ENCODE results near the gene ZNF419.
"Not testable (repeated sequence)": the region's sequence is repeated elsewhere in the genome, so short reads cannot be mapped to it uniquely, and the experiment has no call there.

ZNF419 gene

DNA sequence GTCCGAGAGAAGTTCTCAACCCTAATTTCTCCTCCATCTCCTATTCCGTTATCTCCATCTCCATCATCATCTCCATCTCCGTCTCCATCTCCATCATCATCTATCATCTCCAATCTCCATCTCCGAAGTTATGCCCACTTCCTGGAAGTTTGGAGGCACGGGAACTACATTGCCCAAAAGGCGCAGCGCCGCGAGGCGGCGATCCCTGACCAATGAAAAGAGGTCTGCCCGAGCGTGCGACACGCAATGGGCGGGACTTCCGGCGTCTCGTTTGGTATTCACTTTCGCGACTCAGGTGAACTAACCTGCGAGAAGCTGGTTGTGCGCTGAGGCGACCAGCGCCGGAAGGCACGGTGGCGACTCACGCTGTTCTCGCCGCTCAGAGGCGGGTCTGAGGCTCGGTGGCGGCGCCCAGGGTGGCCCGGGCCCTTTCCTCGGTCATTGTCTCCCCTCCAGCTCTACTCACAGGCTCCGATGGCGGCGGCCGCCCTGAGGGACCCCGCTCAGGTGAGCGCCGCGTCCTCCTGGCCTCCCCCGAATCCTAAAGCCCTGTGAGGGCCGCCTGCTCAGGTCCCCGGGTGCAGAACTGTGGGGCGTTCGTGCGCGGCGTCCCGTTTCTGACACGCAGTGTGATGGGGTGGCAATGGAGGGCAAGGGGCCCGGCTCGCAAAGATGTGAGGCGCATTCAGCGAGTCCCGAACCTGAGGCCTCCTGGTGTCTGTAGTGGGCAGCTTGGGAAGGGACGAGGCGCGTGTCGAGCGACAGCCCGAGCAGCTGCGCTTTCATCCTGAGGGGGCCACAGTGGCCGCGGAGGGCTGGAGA lies at the start of gene ZNF419:
Gene ZNF419 (plus strand): TSS at position 274 of the 822 bp plus-strand sequence. CDS start 201 bp downstream, at position 475.
- DNase-seq (ENCODE audit: low read depth, low spot score), result peak; percentile 93

DNA sequence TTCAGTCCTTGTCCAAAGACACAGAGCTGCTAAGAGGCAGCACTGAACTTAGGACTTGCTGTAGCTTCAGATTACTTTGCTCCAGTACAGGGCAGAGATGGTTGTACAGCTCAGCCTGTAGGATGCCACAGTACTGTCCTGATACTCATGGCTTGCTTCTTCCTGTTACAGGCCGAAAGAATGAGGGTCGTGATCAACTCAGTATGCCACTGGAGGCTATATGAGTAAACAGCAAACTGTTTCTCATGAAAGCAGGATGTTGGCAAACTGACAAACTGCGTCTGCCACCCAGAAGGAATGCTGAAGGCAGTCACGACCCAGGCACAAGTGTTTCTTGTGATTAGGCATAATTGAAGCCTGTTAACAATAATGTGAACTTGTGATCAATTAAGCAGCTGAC lies 49.6 kb upstream of the ZNF419 start:
- DNase-seq (ENCODE audit: low read depth, low spot score), result no peak

DNA sequence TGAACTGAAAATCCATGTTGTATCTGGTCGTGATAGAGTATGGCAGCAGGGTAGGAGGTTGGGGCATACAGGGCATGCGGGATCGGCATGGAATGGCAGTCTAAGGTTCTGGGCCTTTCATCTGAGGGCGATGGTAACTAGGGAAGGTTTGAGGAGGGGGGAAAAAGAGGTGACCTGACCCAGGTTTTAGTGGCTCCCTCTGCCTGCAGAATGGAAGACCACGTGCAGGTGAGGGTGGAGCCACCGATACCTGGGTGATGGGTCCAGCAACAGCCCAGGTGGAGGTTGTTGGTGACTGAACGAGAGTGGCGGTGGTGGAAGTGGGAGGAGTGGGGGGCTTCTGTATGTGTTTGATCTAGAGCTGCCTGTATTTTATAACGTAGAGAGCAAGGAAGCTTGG lies 48.6 kb upstream of the ZNF419 start:
- DNase-seq (ENCODE audit: low read depth, low spot score), result no peak

DNA sequence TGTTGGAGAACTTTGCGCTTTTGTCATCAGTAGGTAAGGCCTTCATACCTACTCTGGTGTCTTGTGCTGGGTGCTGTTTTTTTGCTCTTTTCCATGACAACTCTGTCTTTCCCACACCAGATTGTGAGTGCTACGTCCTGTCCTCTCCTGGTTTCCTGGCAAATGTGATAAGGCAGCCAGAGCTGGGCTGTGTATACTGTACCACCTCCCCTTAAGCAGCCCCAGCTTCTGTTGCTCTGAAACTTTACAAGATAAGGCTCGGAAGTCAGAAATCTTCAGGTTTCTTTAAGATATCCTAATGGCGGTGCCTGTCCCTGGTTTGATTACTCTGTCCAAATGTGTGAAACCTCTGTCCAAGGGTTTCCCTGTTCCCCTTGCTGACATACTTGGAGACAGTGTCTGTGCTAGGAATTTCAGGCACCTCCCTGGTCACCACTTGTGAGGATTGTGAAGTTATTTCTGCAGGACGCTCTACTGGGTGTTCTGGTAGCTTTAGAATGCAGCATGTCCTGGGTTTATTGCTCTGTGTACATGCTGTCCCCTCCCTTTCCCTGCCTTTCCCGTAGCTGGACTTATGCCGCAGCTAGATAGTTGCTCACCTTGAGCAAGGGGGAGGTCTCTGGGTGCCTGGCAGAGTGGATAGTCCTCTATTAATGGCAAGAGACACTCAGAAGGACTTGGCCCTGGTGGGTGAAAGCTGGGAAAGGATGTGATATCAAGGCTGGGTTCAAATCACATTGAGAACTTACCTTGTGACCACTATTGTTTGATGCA lies 45.4 kb upstream of the ZNF419 start:
- DNase-seq (ENCODE audit: low read depth, low spot score), result no peak

DNA sequence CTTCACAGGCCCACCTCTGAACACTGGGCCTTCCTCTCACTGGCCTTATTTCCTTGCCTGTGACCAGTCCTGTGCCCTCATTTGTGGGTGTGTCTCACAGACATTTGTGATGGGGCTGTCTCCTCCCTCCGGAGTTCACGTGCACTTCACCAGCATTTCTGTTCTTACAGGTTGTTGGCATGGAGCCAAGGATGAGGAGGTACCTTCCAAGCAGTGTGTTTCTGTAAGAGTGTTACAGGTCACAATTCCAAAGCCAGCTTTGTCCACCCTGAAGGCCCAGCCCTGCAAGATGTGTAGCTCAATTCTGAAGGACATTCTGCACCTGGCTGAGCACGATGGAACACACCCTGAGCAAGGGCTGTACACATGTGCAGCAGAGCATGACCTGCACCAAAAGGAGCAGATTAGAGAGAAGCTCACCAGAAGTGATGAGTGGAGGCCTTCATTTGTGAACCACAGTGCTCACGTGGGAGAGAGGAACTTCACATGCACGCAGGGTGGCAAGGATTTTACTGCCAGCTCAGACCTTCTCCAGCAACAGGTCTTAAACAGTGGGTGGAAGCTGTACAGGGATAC lies 44.3 kb upstream of the ZNF419 start:
- DNase-seq (ENCODE audit: low read depth, low spot score), result no peak

DNA sequence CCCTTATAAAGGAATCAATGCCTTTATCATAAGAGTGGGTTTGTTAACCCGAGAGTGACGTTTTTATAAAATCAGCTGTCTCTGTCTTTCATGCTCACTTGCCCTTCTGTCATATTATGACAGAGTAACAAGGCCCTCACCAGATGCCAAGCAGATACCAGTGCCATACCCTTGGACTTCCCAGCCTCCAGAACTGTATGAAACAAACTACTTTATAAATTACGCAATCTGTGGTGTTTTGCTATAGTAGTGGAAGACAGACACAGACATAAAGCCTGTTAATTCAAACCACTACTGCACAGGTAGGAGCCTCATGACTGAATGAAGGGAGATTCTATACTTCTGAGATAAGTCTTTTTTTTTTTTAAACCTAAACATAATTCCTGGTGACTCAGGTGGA lies 35.2 kb upstream of the ZNF419 start:
- no peak for DNase-seq (ENCODE audit: low read depth, low spot score)

DNA sequence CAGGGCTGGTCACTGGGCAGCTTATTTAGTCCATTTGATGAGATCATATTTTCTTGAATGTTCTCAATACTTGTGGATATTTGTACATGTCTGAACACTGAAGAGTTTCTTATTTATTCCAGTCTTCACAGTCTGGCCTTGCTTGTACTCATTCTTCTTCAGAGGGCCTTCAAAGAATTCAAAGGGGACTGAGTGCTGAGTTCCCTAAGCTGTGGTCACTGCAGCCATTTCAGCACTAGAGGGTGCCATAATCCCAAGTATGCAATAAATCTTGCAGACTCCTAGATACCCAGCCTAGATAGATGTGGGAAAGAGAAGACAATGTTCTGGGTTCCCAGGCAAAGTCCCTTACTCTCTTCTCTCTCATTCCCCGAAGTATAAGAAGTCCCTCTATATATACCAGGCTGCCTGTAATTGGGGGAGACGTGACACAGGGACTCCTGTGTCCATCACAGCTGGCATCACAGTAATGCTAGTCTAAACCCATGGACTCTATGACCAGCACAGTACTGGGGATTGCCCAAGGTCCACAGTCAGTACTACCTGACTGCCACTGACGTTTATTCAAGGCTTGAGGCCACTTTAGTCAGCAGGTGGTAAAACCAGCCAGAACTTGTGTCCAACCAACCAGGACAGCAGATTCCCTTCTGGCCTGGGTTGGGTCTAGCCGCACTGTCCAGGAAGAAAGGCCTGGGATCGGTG lies 21.7 kb upstream of the ZNF419 start:
- DNase-seq (ENCODE audit: low read depth, low spot score), result no peak

DNA sequence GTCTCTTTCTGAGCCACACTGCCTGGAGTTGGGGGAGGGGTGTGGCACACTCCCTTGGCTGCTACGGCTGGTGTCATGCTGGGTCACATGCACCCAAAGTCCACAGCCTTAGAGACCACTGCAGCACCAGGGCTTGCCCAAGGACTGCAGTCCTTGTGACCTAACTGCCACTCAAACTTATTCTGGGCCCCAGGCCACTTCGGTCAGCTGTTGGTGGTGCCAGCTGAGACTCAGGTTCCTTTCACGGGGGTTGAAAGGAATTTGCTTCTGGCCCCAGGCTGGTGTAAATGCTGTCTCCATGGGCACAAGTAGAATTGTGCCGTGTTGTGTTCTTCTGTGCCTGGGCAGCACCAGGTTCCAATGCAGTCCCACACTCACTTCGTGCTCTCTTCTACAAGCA lies 21.1 kb upstream of the ZNF419 start:
- DNase-seq (ENCODE audit: low read depth, low spot score), result no peak

DNA sequence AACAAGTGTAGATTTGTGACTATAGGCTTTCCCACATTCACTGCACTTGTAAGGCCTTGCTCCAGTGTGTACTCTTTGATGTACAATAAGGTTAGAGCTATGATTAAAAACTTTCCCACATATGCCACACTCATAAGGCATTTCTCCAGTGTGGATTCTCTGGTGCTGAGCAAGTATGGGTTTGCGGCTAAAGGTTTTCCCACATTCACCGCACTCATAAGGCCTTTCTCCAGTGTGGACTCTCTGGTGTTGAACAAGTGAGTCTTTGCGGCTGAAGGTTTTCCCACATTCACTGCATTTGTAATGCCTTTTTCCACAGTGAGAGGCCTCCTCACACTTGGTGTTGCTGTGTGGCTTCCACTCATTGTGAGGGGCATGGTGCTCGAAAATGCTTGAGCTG lies 13.9 kb upstream of the ZNF419 start:
- no peak for DNase-seq (ENCODE audit: low read depth, low spot score)

DNA sequence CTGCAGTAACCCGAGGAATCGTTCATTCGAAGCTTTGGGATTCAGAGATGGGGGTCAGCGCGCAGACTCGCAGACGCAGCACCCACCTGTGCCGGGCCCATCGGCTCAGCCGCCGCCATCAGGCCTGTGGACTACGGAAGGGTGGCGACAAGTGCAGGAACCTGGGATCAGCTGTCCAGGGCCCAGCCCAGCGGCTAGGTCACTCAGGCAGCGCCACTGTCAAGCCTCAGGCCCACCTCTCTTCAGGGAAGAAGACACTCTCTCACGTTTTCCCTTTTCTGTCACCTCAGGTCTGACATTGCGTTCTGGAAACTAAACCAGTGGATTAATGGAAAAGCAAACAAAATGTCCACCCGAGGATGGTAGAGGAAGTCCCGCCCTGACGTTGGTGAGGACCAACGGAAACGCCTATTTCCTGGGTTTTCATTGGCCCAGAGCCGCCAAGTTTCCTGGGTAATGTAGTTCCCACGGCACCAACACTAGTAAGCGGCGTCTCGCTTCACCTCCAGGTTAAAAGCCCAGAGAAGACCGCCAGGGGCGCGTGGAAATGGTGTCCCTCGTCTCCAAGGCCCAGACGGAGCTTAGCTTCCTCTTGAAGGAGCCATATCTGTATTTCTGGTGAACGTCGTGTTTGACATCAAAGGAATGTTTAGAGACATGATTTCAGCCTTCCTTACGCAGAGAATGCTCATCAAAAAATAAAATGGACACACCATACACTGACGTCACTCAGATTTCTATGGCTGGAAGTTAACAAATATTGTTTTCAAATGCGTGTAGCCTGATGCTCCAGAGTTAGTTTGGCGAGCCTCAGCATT lies 10.2 kb upstream of the ZNF419 start, which contains the start of gene ZNF772:
Gene ZNF772 (minus strand): TSS at position 376 of the 818 bp plus-strand sequence. CDS start 257 bp downstream, at position 119.
- DNase-seq (ENCODE audit: low read depth, low spot score), result peak; percentile 89

DNA sequence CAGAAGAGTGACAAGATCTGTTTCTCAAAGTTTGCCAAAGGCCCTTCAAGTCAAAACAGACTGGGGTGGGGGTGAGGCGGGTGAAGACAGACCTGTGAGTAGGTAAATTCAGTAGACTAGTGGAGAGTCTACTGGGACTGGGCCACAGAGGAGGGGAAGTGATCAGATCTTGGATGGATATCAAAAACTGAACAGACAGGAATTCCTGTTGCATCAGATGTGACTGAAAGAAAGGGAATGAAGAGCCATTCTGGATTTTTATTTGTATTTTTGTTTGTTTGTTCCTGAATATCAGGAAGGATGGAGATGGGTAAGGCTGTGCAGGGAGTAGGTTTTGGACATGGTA lies 722 bp downstream of the ZNF419 start:
- not testable (repeated sequence) for DNase-seq (ENCODE audit: low read depth, low spot score)

DNA sequence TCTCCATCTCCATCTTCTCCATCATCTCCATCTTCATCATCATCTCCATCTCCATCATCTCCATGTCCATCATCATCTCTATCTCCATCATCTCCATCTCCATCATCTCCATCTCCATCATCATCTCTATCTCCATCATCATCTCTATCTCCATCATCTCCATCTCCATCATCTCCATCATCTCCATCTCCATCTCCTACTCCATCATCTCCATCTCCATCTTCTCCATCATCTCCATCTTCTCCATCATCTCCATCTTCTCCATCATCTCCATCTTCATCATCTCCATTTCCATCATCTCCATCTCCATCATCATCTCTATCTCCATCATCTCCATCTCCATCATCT lies 11.8 kb downstream of the ZNF419 start:
- not testable (repeated sequence) for DNase-seq (ENCODE audit: low read depth, low spot score)

DNA sequence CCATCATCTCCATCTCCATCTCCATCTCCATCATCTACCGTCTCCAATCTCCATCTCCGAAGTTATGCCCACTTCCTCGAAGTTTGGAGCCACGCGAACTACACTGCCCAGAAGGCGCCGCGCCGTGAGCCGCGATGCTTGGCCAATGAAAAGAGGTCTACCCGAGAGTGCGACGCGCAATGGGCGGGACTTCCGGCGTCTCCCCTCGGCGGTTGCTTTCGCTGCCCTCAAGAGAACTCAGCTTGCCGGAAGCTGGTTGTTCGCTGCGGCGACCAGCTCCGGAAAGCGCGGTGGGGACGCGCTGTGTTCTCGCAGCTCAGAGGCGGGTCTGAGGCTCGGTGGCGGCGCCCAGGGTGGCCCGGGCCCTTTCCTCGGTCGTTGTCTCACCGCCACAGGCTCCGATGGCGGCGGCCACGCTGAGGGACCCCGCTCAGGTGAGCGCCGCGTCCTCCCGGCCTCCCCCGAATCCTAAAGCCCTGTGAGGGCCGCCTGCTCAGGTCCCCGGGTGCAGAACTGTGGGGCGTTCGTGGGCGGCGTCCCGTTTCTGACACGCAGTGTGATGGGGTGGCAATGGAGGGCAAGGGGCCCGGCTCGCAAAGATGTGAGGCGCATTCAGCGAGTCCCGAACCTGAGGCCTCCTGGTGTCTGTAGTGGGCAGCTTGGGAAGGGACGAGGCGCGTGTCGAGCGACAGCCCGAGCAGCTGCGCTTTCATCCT lies 12.3 kb downstream of the ZNF419 start, which contains the start of gene ZNF773:
Gene ZNF773 (plus strand): TSS at position 259 of the 716 bp plus-strand sequence. CDS start 143 bp downstream, at position 402.
- DNase-seq (ENCODE audit: low read depth, low spot score), result peak; percentile 92

DNA sequence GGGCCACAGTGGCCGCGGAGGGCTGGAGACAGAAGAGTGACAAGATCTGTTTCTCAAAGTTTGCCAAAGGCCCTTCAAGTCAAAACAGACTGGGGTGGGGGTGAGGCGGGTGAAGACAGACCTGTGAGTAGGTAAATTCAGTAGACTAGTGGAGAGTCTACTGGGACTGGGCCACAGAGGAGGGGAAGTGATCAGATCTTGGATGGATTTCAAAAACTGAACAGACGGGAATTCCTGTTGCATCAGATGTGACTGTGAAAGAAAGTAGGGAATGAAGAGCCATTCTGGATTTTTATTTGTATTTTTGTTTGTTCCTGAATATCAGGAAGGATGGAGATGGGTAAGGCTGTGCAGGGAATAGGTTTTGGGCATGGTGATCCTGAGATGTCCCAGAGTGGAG lies 12.8 kb downstream of the ZNF419 start:
- DNase-seq (ENCODE audit: low read depth, low spot score), result not testable (repeated sequence)

DNA sequence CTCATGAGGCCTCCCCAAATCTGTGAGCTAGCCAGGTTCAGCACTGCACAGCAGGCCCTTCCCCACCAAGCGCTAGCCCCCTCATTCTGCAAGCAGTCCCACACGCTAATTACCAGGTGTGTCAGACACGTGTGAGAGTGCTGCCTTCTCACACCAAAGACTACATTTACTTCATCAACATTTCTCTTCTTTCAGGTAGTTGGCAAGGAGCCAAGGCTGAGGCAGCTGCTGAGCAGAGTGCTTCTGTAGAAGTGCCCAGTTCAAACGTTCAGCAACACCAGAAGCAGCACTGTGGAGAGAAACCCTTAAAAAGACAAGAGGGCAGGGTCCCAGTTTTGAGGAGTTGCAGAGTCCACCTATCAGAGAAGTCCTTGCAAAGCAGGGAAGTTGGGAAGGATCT lies 18.6 kb downstream of the ZNF419 start:
- DNase-seq (ENCODE audit: low read depth, low spot score), result no peak

DNA sequence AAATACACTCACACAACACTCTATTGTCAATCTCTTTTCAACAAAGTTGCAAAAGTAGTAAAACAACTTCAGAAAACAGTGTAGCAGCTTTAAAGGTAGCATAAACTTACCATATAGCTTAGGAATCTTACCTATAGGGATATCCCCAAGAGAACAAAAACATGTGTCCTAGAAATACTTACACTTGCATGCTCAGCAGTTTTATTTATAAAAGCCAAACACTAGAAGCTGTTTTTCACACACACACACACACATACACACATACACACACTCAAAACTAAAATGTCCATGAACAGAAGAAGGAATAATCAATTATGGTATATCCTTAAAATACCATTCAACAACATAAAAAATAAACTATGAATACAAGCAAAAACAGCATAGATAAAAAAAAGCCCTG lies 23.9 kb downstream of the ZNF419 start:
- no peak for DNase-seq (ENCODE audit: low read depth, low spot score)

DNA sequence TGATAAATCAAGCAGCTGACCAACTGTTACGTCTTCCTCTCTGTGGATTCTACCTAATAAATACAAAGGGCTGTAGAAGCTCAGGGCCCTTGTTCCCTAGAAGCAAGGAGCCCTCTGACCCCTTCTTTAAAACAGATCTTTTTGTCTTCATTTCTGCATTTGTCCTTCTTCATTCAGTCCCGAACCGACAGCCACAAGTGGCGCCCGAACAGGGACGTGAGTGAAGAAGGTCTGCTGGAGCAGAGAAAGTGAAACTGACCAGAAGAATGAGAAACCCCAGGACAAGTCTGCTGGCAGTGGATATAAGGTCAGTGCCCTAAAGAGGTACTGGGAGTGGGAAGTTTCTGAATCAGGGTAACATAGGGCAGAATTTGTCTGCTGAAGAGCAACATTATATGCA lies 25.3 kb downstream of the ZNF419 start:
- no peak for DNase-seq (ENCODE audit: low read depth, low spot score)

DNA sequence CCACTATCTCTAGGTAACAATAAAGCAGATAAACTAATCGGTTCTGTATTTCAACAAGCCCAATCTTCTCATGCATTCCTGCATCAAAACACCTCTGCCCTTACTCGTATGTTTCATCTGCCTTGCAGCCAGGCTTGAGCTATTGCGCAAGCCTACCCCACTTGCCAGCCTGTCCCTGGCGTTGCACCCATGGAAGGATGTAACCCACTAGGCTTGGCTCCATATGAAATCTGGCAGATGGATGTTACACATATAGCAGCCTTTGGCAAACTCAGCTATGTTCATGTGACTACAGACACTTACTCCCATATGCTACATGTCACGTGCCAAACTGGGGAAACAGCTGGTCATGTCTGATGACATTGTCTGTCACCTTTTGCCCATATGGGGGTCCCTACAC lies 27.7 kb downstream of the ZNF419 start:
- DNase-seq (ENCODE audit: low read depth, low spot score), result no peak

DNA sequence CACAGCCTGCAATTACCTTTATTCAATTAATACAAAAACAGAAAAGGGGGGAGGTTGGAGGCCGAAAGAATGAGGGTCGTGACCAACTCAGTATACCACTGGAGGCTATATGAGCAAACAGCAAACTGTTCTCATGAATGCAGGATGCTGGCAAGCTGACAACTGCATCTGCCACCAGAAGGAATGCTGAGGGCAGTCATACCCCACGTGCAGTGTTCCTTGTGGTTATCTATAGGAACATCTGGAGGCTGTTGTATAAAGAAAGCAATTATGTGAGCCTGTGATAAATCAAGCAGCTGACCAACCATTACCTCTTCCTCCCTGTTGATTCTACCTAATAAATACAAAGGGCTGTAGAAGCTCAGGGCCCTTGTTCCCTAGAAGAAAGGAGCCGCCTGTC lies 30.5 kb downstream of the ZNF419 start:
- not testable (repeated sequence) for DNase-seq (ENCODE audit: low read depth, low spot score)

DNA sequence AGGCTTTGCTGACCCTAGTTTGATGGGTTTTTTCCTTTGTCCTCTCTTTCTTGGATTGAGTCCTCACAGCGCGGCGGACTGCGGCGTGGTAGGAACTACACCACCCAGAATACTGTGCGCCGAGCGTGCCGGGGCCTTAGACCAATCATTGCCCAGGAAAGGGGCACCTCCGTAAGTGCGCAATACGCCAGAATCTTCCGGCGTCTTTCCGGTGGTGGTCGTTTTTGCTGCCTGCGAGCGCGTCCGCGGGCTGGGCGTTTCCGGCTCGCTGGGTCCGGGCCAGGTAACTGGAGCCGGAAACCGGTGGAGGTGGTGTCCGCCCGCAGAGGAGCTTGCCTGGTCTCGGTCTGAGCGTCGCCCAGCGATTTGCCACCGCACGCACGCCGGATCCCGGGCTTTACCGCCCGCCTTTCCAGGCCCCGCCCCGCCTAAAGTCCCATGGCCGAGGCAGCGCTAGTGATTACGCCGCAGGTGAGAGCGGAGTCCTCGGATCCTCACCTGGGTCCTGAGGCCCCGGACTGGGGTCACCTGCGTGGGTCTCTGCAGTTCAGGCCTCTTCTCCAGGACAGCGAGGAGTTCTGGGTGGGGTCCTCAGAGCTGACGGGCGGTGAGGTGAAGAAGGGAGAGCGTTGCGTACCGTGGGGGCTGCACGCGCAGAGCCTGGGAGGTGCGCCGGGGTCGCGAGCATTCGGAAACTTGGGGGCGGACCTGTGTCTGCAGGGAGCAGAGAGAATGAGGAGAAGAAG lies 39.8 kb downstream of the ZNF419 start, which contains the start of gene ZNF549:
Gene ZNF549 (plus strand): TSS at position 221 of the 746 bp plus-strand sequence. CDS start 218 bp downstream, at position 439.
- peak; percentile 83 for DNase-seq (ENCODE audit: low read depth, low spot score)

Data from activated naive CD8-positive, alpha-beta T cell treated with anti-CD3 and anti-CD28 coated beads, Interleukin-2, amount 50 U/mL, for 16 hours (primary cell).